ENCODE data around the gene MIS18BP1. TPM values are rescaled to one million over a fixed set of nuclear protein-coding genes. Genes with fewer than 3 reads are reported as not detected.

Gene MIS18BP1
- total and polyA plus RNA-seq, 9 donors, result 12.5 to 44.3 (median 20.4) TPM

DNA sequence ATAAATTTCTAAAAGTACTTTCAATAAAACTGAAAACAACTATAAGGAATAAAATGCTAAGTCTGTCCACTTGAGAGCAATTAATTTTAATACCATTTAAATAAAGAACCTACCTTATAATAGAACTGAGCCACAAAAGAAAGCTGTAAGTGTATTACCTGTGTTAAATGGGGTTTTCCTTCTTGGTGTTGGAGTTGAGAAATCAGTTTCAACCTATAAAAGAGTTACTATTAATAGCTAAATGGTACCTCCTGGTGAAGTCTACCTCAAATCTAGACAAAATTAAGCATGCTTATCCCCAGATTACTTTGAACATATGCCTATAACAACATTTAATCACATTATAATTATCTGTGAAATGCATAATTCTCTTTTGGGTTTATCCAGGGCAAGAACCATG is 48.8 kb downstream of the MIS18BP1 start:
- TF ChIP-seq, protein P1, sequence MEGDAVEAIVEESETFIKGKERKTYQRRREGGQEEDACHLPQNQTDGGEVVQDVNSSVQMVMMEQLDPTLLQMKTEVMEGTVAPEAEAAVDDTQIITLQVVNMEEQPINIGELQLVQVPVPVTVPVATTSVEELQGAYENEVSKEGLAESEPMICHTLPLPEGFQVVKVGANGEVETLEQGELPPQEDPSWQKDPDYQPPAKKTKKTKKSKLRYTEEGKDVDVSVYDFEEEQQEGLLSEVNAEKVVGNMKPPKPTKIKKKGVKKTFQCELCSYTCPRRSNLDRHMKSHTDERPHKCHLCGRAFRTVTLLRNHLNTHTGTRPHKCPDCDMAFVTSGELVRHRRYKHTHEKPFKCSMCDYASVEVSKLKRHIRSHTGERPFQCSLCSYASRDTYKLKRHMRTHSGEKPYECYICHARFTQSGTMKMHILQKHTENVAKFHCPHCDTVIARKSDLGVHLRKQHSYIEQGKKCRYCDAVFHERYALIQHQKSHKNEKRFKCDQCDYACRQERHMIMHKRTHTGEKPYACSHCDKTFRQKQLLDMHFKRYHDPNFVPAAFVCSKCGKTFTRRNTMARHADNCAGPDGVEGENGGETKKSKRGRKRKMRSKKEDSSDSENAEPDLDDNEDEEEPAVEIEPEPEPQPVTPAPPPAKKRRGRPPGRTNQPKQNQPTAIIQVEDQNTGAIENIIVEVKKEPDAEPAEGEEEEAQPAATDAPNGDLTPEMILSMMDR (IDR thresholded peaks at IDR 0.05), result no peak
- no peak for TF ChIP-seq POLR2A (IDR thresholded peaks at IDR 0.05)
- TF ChIP-seq EP300 (IDR thresholded peaks at IDR 0.05), result no peak
- Histone ChIP-seq H3K4me1 (ENCODE audit: insufficient read depth) (no peaks in the 10 kb centered on the region), H3K4me3 (no peak overlapping the region), H3K9me3 (no peaks in the 10 kb centered on the region), H3K36me3 (no peaks in the 10 kb centered on the region), H3K27ac (no peak overlapping the region), H3K27me3 (no peaks in the 10 kb centered on the region)
- intact Hi-C loops (cut with DNase I), result no loop called here
- no peak for DNase-seq

DNA sequence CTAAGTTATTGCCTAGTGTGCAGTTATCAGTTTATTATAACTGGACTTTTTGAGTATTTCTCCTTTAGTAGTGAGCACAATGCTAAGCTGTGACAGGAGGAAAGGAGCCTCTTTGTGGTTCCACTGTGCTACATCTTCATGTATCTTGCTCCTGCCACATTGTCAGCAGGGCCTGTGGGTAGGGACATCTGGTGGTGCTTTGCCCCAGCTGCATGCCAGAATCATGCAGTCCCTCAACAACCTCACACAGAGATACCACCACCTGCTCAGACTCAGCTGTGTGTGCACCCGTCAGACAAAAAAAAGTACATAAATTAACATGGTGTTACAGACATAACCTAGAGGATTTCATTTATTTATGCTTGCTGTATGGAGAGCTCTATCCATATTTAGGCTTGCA is 51.1 kb downstream of the MIS18BP1 start:
- DNase-seq, result no peak
- H3K4me1 ChIP-seq (ENCODE audit: insufficient read depth), result no peaks in the 10 kb centered on the region
- H3K4me3 ChIP-seq, result no peak overlapping the region
- H3K27me3 ChIP-seq, result no peaks in the 10 kb centered on the region
- 73 to 80% (median 75%) methylated on average over 1 of the region's 1 CpG for WGBS, 3 donors
- no peak overlapping the region for H3K27ac ChIP-seq
- H3K36me3 ChIP-seq, result no peaks in the 10 kb centered on the region
- no peaks in the 10 kb centered on the region for H3K9me3 ChIP-seq
- intact Hi-C loops (cut with DNase I), result no loop called here
- TF ChIP-seq, protein P1 (IDR thresholded peaks at IDR 0.05), result no peak
- TF ChIP-seq POLR2A (IDR thresholded peaks at IDR 0.05), result no peak
- TF ChIP-seq EP300 (IDR thresholded peaks at IDR 0.05), result no peak

DNA sequence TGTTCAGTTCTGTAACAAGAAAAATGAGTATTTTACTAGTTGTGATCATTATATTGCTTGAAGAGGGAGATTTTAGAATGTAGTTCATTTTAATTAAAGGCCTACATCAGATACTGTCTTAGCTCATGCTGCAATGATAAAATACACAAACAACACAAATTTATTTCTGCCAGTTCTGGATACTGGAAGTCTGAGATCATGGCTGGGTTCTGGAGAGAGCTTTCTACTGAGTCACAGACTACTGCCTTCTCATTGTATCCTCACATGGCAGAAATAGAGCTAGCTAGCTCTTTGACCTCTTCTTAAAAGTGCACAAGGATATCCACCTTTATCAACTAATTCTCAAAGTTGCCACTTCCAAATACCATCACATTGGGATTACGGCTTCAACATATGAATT is 53.8 kb downstream of the MIS18BP1 start:
- Histone ChIP-seq H3K27me3 (no peaks in the 10 kb centered on the region), H3K9me3 (no peaks in the 10 kb centered on the region), H3K4me1 (ENCODE audit: insufficient read depth) (no peaks in the 10 kb centered on the region), H3K36me3 (no peaks in the 10 kb centered on the region), H3K27ac (no peak overlapping the region), H3K4me3 (no peak overlapping the region)
- DNase-seq, result no peak
- TF ChIP-seq EP300 (IDR thresholded peaks at IDR 0.05) (no peak), POLR2A (IDR thresholded peaks at IDR 0.05) (no peak)
- TF ChIP-seq, protein P1 (IDR thresholded peaks at IDR 0.05), result no peak
- 83 to 85% (median 84%) methylated on average over 1 of the region's 1 CpG for WGBS, 3 donors
- intact Hi-C loops (cut with DNase I), result no loop called here

DNA sequence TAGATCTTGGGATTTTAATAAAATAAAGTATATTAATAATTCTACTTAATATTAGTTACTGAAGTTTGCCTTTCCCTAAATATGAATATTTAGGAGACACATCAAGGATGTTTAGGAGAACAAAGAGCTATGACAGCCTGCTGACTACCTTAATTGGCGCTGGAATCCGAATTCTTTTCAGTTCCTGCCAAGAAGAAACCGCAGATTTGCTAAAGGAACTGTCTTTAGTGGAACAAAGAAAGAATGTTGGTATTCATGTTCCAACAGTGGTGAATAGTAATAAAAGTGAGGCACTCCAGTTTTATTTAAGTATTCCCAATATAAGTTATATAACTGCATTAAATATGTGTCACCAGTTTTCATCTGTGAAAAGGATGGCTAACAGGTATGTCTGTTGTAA is 54.5 kb downstream of the MIS18BP1 start:
- H3K36me3 ChIP-seq, result no peaks in the 10 kb centered on the region
- WGBS, 3 donors, result 17 to 26% (median 21%) methylated on average over 3 of the region's 3 CpGs
- DNase-seq, result no peak
- no peaks in the 10 kb centered on the region for H3K27me3 ChIP-seq
- H3K4me1 ChIP-seq (ENCODE audit: insufficient read depth), result no peaks in the 10 kb centered on the region
- no peaks in the 10 kb centered on the region for H3K9me3 ChIP-seq
- TF ChIP-seq, protein P1 (IDR thresholded peaks at IDR 0.05), result no peak
- no peak overlapping the region for H3K27ac ChIP-seq
- intact Hi-C loops (cut with DNase I), result no loop called here
- H3K4me3 ChIP-seq, result no peak overlapping the region

DNA sequence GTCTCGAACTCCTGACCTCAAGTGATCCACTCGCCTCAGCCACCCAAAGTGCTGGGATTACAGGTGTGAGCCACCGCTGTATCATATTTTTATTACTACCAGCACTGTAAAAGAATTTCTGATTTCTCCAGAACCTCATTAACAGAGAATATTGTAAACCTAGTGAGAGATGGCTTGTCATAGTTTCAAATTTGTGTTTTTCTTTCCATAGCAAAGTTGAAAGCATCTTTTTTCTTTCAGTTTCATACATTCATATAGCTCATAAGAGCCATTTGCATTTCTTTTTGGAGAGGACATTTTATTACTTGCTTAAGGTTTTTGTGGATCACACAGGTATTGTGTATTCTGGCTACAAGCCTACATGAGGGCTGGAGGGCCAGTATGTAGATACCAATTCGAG is 58.0 kb downstream of the MIS18BP1 start:
- Histone ChIP-seq H3K9me3 (no peaks in the 10 kb centered on the region), H3K27me3 (no peaks in the 10 kb centered on the region), H3K27ac (no peak overlapping the region), H3K36me3 (no peaks in the 10 kb centered on the region), H3K4me1 (ENCODE audit: insufficient read depth) (no peaks in the 10 kb centered on the region), H3K4me3 (no peak overlapping the region)
- no peak for DNase-seq
- intact Hi-C loops (cut with DNase I), result no loop called here
- WGBS, 3 donors, result 90 to 96% (median 96%) methylated on average over 4 of the region's 4 CpGs
- TF ChIP-seq EP300 (IDR thresholded peaks at IDR 0.05), result no peak
- TF ChIP-seq, protein P1 (IDR thresholded peaks at IDR 0.05), result no peak
- TF ChIP-seq POLR2A (IDR thresholded peaks at IDR 0.05), result no peak

Data from ovary (tissue), 9 donors.